ENCODE data around the gene OAT.

GRCh38 chr10:124415210-124415609, 3.5 kb downstream of the OAT start:
- no peak for TF ChIP-seq CHD2 (IDR thresholded peaks at IDR 0.05; ENCODE audit: borderline replicate concordance, low read depth, low read length)
- TF ChIP-seq POLR2A (IDR thresholded peaks at IDR 0.05; ENCODE audit: low read depth, low read length): no peak
- TF ChIP-seq EGR1 (IDR thresholded peaks at IDR 0.05; ENCODE audit: borderline replicate concordance in 1 of 2, low read depth in 2 of 2, low read length in 2 of 2): no peak
- TF ChIP-seq MAX (IDR thresholded peaks at IDR 0.05; ENCODE audit: low read depth, low read length): no peak
- TF ChIP-seq CTCF (IDR thresholded peaks at IDR 0.05 in 2 of 3, conservative IDR thresholded peaks at IDR 0.05 in 1 of 3; ENCODE audit: control insufficient read depth in 2 of 3, extremely low read depth in 1 of 3, insufficient read depth in 1 of 3, low read depth in 3 of 3, low read length in 3 of 3): no peak
- no peak for TF ChIP-seq ZBTB4 (CRISPR knock-in tag; IDR thresholded peaks at IDR 0.05)
- TF ChIP-seq DPF2 (IDR thresholded peaks at IDR 0.05): no peak
- no peak for TF ChIP-seq EZH2 (IDR thresholded peaks at IDR 0.05; ENCODE audit: borderline replicate concordance, control insufficient read depth, low read depth, low read length)

All from GM12878 (cell line).